IMR-90 (cell line): Measurements from ENCODE around the gene TSPAN33. TPM values are rescaled to one million over a fixed set of nuclear protein-coding genes. Genes with fewer than 3 reads are reported as not detected.

ENCODE experiments used
- ATAC-seq: fragments of 200-7000 bp; cut with Tn5 transposase; 2 replicates; pipeline ENCODE4 v1.9.1; 2020; ENCODE audit warnings: low read depth, mild to moderate bottlenecking, moderate library complexity
- BruUV-seq: library from RNA; stranded (reverse); fragments of 400-500 nt; replicated peaks from 2 replicates; lab custom pipeline; 2021; lab: Mats Ljungman, UMichigan
- CTCF ChIA-PET: fragments of 300-600 bp; formaldehyde crosslinking; extraction: SDS; loops from one replicate; lab custom pipeline; 2021; ENCODE audit warnings: antibody characterized with exemption; lab: Yijun Ruan, JAX
- POLR2A ChIA-PET: fragments of 300-600 bp; sonication (Branson Sonifier 250); formaldehyde crosslinking; loops from one replicate; lab custom pipeline; 2022; ENCODE audit warnings: antibody characterized with exemption; ENCODE audit not compliant: unreplicated experiment; lab: Charles Lee
- DNase-seq: peaks from one replicate; pipeline ENCODE4 v3.0.0; 2013
- H2AFZ ChIP-seq: replicated peaks from 2 replicates; pipeline ENCODE3; 2013; ENCODE audit warnings: low read length, mild to moderate bottlenecking; ENCODE audit not compliant: poor library complexity
- H2AK5ac ChIP-seq: 2 replicates; pipeline ENCODE4 v1.6.1; 2013; ENCODE audit warnings: low read depth, low read length, inconsistent platforms
- H2AK9ac ChIP-seq: replicated peaks from 2 replicates; pipeline ENCODE3; 2013; ENCODE audit warnings: mild to moderate bottlenecking, low read depth, low read length, moderate library complexity; ENCODE audit not compliant: poor library complexity
- H2BK120ac ChIP-seq: 2 replicates; pipeline ENCODE4 v1.6.1; 2013; ENCODE audit warnings: low read depth, low read length, inconsistent platforms
- H2BK15ac ChIP-seq: 3 replicates; pipeline ENCODE4 v1.6.1; 2013; ENCODE audit warnings: low read depth, low read length, inconsistent platforms
- H2BK20ac ChIP-seq: 2 replicates; pipeline ENCODE4 v1.6.1; 2013; ENCODE audit warnings: low read depth, mild to moderate bottlenecking, inconsistent platforms, low read length, moderate library complexity
- H2BK5ac ChIP-seq: 2 replicates; pipeline ENCODE4 v1.6.1; 2013; ENCODE audit warnings: mild to moderate bottlenecking, low read depth, low read length, inconsistent platforms; ENCODE audit not compliant: poor library complexity, severe bottlenecking
- H3K14ac ChIP-seq: replicated peaks from 2 replicates; pipeline ENCODE4 v1.6.1; 2013; ENCODE audit warnings: low read depth, low read length, inconsistent platforms
- H3K18ac ChIP-seq: 2 replicates; pipeline ENCODE4 v1.6.1; 2013; ENCODE audit warnings: low read depth, low read length, control low read depth
- H3K23ac ChIP-seq: 2 replicates; pipeline ENCODE4 v1.6.1; 2013; ENCODE audit warnings: low read depth, low read length, inconsistent platforms
- H3K27ac ChIP-seq: 2 replicates; pipeline ENCODE4 v1.5.1; 2013; ENCODE audit warnings: mild to moderate bottlenecking, control low read depth, low read length; ENCODE audit not compliant: insufficient read depth
- H3K27me3 ChIP-seq: 2 replicates; pipeline ENCODE4 v1.6.1; 2013; ENCODE audit warnings: low read length; ENCODE audit not compliant: control insufficient read depth, insufficient read depth
- H3K36me3 ChIP-seq: 2 replicates; pipeline ENCODE4 v1.6.1; 2013; ENCODE audit warnings: low read length, mixed read lengths; ENCODE audit not compliant: control insufficient read depth, insufficient read depth
- H3K4ac ChIP-seq: 2 replicates; pipeline ENCODE4 v1.6.1; 2013; ENCODE audit warnings: low read depth, low read length, inconsistent platforms
- H3K4me1 ChIP-seq: 2 replicates; pipeline ENCODE4 v1.6.1; 2013; ENCODE audit warnings: low read length, mixed read lengths; ENCODE audit not compliant: control insufficient read depth, insufficient read depth
- H3K4me2 ChIP-seq: 2 replicates; pipeline ENCODE4 v1.6.1; 2013; ENCODE audit warnings: low read depth, mild to moderate bottlenecking, control low read depth, low read length, moderate library complexity
- H3K4me3 ChIP-seq: 2 replicates; pipeline ENCODE4 v1.5.1; 2013; ENCODE audit warnings: low read depth, mild to moderate bottlenecking, control low read depth, low read length, moderate library complexity; ENCODE audit not compliant: insufficient read depth
- H3K56ac ChIP-seq: 2 replicates; pipeline ENCODE4 v1.6.1; 2013; ENCODE audit warnings: low read length, inconsistent platforms; ENCODE audit not compliant: insufficient read depth; ENCODE audit errors: extremely low read depth
- H3K79me1 ChIP-seq, 2 experiments: 2 replicates each; pipeline ENCODE4 v1.6.1; 2013; ENCODE audit warnings: low read length in 2 of 2, inconsistent platforms in 1 of 2, low read depth in 1 of 2
- H3K9ac ChIP-seq: 2 replicates; pipeline ENCODE4 v1.6.1; 2013; ENCODE audit warnings: low read depth, low read length, control low read depth
- H3K9me1 ChIP-seq: 2 replicates; pipeline ENCODE4 v1.6.1; 2013; ENCODE audit warnings: low read length, inconsistent platforms; ENCODE audit not compliant: insufficient read depth
- H3K9me3 ChIP-seq: 2 replicates; pipeline ENCODE4 v1.6.1; 2013; ENCODE audit warnings: low read length; ENCODE audit not compliant: control insufficient read depth, insufficient read depth
- H4K20me1 ChIP-seq: 2 replicates; pipeline ENCODE4 v1.6.1; 2013; ENCODE audit warnings: low read length, inconsistent platforms; ENCODE audit not compliant: insufficient read depth
- H4K5ac ChIP-seq: 2 replicates; pipeline ENCODE4 v1.6.1; 2013; ENCODE audit warnings: mild to moderate bottlenecking, low read depth, low read length, control low read depth
- H4K8ac ChIP-seq, 2 experiments: 2 replicates each; pipeline ENCODE4 v1.6.1; 2013; ENCODE audit warnings: low read depth in 2 of 2, low read length in 2 of 2, control low read depth in 1 of 2, inconsistent platforms in 1 of 2
- H4K91ac ChIP-seq: 2 replicates; pipeline ENCODE4 v1.6.1; 2013; ENCODE audit warnings: low read depth, low read length, inconsistent platforms; ENCODE audit not compliant: insufficient read depth
- BHLHE40 ChIP-seq: fragments of 150-350 bp; IDR thresholded peaks from 2 replicates; pipeline ENCODE4 v1.6.1; 2016; ENCODE audit warnings: mild to moderate bottlenecking, low read depth, low read length
- CEBPB ChIP-seq: IDR thresholded peaks from 2 replicates; pipeline ENCODE4 v1.6.1; 2012; ENCODE audit warnings: low read depth, low read length, improper control_type of control experiment
- CHD1 ChIP-seq: IDR thresholded peaks from 2 replicates; pipeline ENCODE4 v1.6.1; 2012; ENCODE audit warnings: low read depth, low read length, improper control_type of control experiment
- CTCF ChIP-seq: conservative IDR thresholded peaks from 2 replicates; pipeline ENCODE4 v1.5.1; 2012; ENCODE audit warnings: mild to moderate bottlenecking, low read depth, low read length, improper control_type of control experiment
- ELK1 ChIP-seq: fragments of 150-350 bp; IDR thresholded peaks from 2 replicates; pipeline ENCODE4 v1.6.1; 2016; ENCODE audit warnings: low read depth, mild to moderate bottlenecking, low read length, moderate library complexity, borderline replicate concordance
- FOS ChIP-seq: fragments of 150-350 bp; IDR thresholded peaks from 2 replicates; pipeline ENCODE4 v1.6.1; 2016; ENCODE audit warnings: low read depth, low read length
- MAFK ChIP-seq: IDR thresholded peaks from 2 replicates; pipeline ENCODE4 v1.6.1; 2012; ENCODE audit warnings: low read depth, low read length, improper control_type of control experiment
- MAZ ChIP-seq: IDR thresholded peaks from 2 replicates; pipeline ENCODE4 v1.6.1; 2012; ENCODE audit warnings: low read depth, mild to moderate bottlenecking, low read length, improper control_type of control experiment, moderate library complexity, borderline replicate concordance
- MXI1 ChIP-seq: IDR thresholded peaks from 2 replicates; pipeline ENCODE4 v1.6.1; 2012; ENCODE audit warnings: low read depth, mild to moderate bottlenecking, low read length, moderate library complexity, borderline replicate concordance
- NFE2L2 ChIP-seq: fragments of 150-350 bp; IDR thresholded peaks from 2 replicates; pipeline ENCODE4 v1.6.1; 2016; ENCODE audit warnings: low read depth, mild to moderate bottlenecking, low read length
- POLR2A ChIP-seq: IDR thresholded peaks from 2 replicates; pipeline ENCODE4 v1.6.1; 2012; ENCODE audit warnings: mild to moderate bottlenecking, low read depth, low read length
- RAD21 ChIP-seq: IDR thresholded peaks from 2 replicates; pipeline ENCODE4 v1.6.1; 2012; ENCODE audit warnings: low read length, improper control_type of control experiment
- RCOR1 ChIP-seq: IDR thresholded peaks from 2 replicates; pipeline ENCODE4 v1.6.1; 2012; ENCODE audit warnings: mild to moderate bottlenecking, low read length, improper control_type of control experiment; ENCODE audit not compliant: insufficient replicate concordance
- RFX5 ChIP-seq: IDR thresholded peaks from 2 replicates; pipeline ENCODE4 v1.8.0; 2012; ENCODE audit warnings: low read depth, mild to moderate bottlenecking, low read length, moderate library complexity
- SMC3 ChIP-seq: fragments of 150-350 bp; IDR thresholded peaks from 2 replicates; pipeline ENCODE4 v1.6.1; 2016; ENCODE audit warnings: low read depth, mild to moderate bottlenecking, antibody characterized with exemption, low read length, moderate library complexity
- WGBS, 2 experiments: methylation state at CpG; one replicate each; pipeline versions ENCODE4 v1.1.5 to v1.1.7; 2013; ENCODE audit warnings: missing lambda C conversion rate in 2 of 2; ENCODE audit not compliant: insufficient read length in 1 of 2; ENCODE audit errors: extremely low coverage in 2 of 2; 5-methylcytosine and 5-hydroxymethylcytosine counted together
- dilution Hi-C: fragments of 300-500 bp; cut with HindIII; formaldehyde crosslinking; loops from one replicate; pipeline ENCODE4 v1.14.3; 2018; ENCODE audit warnings: low sequenced_read_pairs; ENCODE audit not compliant: unreplicated experiment
- in situ Hi-C: fragments of 300-500 bp; cut with MboI; formaldehyde crosslinking; loops from 3 replicates; pipeline ENCODE4 v1.14.3; 2019; ENCODE audit warnings: low sequenced_read_pairs, inconsistent platforms, mixed read lengths
- intact Hi-C: fragments of 100-400 bp; cut with micrococcal nuclease; formaldehyde crosslinking; loops from 2 replicates; pipeline ENCODE4 v1.10.0; 2022
- polyA plus RNA-seq, 3 experiments: library from polyadenylated mRNA; depleted of rRNA; stranded (reverse); fragments of >200 nt; gene quantifications; 2 replicates each; pipeline ENCODE4 v1.2.3, GENCODE V29; 2012; ENCODE audit warnings: low replicate concordance in 1 of 3
- total RNA-seq: library from RNA; depleted of rRNA; stranded (reverse); fragments of >200 nt; gene quantifications from 2 replicates; pipeline ENCODE4 v1.2.3, GENCODE V29; 2012
- TF ChIP-seq, protein P1 (sequence below): fragments of 150-350 bp; IDR thresholded peaks from 2 replicates; pipeline ENCODE4 v1.6.1; 2017; ENCODE audit warnings: mild to moderate bottlenecking, antibody characterized with exemption, low read length, low read depth

The TSPAN33 gene
- total and polyA plus RNA-seq, 2 of the 4 experiments (the other 2 are of a cell fraction) = 0.17 to 0.36 TPM

DNA sequence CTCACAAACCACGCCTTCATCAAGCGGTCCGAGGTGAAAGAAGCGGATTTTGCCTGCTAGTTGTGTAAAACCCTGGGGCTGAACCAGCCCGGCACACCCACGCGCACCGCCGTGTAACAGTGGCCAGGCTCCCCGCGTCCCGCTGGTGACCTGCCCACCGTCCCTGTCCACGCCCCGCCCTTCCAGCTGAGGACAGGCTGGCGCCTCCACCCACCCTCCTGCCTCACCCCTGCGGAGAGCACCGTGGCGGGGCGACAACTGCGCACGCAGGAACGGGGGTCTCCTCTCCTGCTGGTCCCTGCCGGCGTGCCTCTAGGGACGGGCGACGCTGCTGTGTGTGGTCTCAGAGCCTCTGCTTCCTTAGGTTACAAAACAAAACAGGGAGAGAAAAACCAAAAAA lies 16.9 kb upstream of the TSPAN33 start:
- Histone ChIP-seq H3K18ac (no peak overlapping the region), H3K4me3 (no peak overlapping the region), H2BK20ac (no peak overlapping the region), H4K91ac (no peak overlapping the region), H2BK15ac (no peak overlapping the region), H3K9ac (no peak overlapping the region), H2AFZ (no peak overlapping the region), H3K23ac (no peak overlapping the region), H3K79me1 (no peaks in the 10 kb centered on the region), H3K4me2 (no peak overlapping the region), H2BK5ac (no peak overlapping the region), H4K5ac (no peak overlapping the region), H4K20me1 (no peaks in the 10 kb centered on the region), H3K4me1 (no peaks in the 10 kb centered on the region), H3K27ac (no peak overlapping the region), H3K56ac (no peak overlapping the region), H3K9me1 (0 out of 2 replicates have a peak, but pooled peaks cover 2% of the 10 kb centered on the region), H2BK120ac (no peak overlapping the region), H4K8ac (no peak overlapping the region), H3K14ac (no peak overlapping the region), H2AK9ac (no peak overlapping the region), H2AK5ac (no peak overlapping the region), H3K4ac (no peak overlapping the region), H3K9me3 (peaks cover 2% of the 10 kb centered on the region; the same call in 1 of the 2 replicates), H3K27me3 (peaks cover 43% of the 10 kb centered on the region), H3K36me3 (no peaks in the 10 kb centered on the region)
- 80% methylated on average over 2 of the region's 28 CpGs; no CpG with 5 or more reads in 1 of the 2 experiments for WGBS, 2 experiments
- ChIA-PET POLR2A (no interaction called here), CTCF (interaction anchor here (0.6 kb wide), 1 partner anchor 10 kb away, joined by 3 read pairs; no protein-coding TSS in a partner anchor)
- dilution Hi-C loops = no loop called here
- DNase-seq (no peak), ATAC-seq (no peak)
- no TSS peak for BruUV-seq
- TF ChIP-seq, protein P1, sequence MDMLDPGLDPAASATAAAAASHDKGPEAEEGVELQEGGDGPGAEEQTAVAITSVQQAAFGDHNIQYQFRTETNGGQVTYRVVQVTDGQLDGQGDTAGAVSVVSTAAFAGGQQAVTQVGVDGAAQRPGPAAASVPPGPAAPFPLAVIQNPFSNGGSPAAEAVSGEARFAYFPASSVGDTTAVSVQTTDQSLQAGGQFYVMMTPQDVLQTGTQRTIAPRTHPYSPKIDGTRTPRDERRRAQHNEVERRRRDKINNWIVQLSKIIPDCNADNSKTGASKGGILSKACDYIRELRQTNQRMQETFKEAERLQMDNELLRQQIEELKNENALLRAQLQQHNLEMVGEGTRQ = no peak
- TF ChIP-seq RFX5 = no peak
- no peak for TF ChIP-seq ELK1
- TF ChIP-seq RCOR1 = no peak
- TF ChIP-seq BHLHE40 = no peak
- no peak for TF ChIP-seq NFE2L2
- no peak for TF ChIP-seq CHD1
- TF ChIP-seq RAD21 = no peak
- no peak for TF ChIP-seq POLR2A
- no peak for TF ChIP-seq FOS
- TF ChIP-seq SMC3 = no peak
- TF ChIP-seq CEBPB = no peak
- TF ChIP-seq MXI1 = no peak
- TF ChIP-seq MAFK = no peak
- TF ChIP-seq CTCF = no peak
- TF ChIP-seq MAZ = no peak
- in situ Hi-C loops = no loop called here
- intact Hi-C loops = no loop called here
